Colon (tissue), 2 donors: Measurements from ENCODE around the gene ANGPTL2.

Experiments
- FAIRE-seq: peaks from 2 replicates; lab custom pipeline; 2012; peaks lifted over from hg19 to GRCh38; lab: Jason Lieb, UNC
- donor health status: control.
- donor health status: control.

The ANGPTL2 gene

DNA sequence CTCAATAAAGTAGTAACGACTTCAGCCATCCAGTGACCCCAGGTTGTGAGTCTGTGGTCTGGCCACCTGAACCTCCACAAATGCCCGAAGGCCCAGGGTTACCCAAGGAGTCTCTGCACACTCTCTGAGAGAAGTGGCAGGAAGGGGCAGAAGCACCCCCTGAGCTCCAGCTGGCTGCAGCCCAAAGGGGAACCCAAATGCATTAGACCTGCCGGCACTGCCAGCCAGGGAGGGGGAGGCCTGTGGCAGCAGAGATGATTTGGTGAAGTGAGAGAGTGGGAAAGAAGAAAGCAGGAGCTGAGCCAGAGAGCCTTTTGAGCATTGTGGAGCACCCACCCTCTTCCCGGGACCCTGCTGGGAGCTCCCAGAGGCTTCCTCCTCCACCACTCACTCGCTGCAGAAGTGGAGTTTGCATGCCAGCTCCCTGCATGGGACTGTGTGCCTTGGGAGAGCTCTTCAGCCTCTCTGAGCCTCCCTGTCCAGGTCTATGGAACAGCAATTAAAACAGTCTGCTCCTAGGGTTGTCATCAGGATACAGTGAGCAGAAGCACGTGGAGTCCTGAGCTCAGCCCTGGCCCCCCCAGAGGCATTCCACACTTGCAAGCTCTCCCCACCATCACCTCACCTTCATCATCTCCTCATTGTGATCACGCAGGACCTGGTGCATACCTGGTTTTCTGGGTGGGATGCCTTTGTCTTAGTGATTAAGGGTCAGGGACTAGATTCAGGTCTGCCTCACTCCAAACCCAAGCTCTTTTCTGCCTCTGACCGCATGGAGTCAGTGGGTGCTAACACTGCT is 13.8 kb upstream of the ANGPTL2 start:
- no peak for FAIRE-seq

- FAIRE-seq: no peak
Measured at GRCh38 chr9:127135056-127135745, 12.8 kb upstream of the ANGPTL2 start.

- FAIRE-seq: no peak
Measured at GRCh38 chr9:127133739-127134167, 11.3 kb upstream of the ANGPTL2 start.

GRCh38 chr9:127132921-127133647 is 10.6 kb upstream of the ANGPTL2 start:
- FAIRE-seq: no peak

DNA sequence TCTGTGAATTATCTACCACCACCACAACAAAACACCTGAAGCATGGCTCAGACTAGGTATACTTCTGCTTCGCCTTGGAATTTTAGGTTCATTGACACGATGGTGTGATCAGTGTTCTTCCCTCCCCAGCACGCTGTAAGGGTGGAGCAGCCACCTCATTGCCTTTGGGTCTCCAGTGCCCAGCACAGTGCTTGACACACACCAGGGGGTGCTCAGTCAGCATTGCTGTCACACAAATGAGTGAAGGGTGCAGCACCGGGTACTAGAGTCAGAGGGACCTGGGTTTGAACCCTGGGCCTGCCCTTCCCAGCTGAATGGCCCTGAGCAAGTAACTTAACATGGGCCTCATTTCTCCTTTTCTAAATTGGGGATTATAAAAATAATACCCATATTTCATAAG is 9.9 kb upstream of the ANGPTL2 start:
- FAIRE-seq: no peak

DNA sequence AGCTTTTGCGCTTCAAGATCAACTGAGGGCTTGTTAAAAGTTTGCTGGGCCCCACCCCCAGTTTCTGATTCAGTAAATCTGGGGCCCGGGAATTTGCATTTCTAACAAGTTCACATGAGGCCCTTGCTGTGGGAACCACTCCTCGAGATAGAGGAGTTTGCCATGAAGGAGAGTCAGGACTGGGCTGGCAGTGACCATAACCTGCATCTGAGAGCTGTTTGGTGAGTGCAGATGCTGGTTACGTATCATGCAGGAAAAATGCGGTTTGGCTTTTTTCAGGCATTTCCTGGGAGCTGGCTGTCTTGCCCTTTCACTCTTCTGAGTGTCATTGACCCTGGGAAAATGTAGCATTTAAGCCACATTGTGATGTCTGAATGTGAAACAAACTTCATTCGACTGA is 9.4 kb upstream of the ANGPTL2 start:
- FAIRE-seq: no peak

DNA sequence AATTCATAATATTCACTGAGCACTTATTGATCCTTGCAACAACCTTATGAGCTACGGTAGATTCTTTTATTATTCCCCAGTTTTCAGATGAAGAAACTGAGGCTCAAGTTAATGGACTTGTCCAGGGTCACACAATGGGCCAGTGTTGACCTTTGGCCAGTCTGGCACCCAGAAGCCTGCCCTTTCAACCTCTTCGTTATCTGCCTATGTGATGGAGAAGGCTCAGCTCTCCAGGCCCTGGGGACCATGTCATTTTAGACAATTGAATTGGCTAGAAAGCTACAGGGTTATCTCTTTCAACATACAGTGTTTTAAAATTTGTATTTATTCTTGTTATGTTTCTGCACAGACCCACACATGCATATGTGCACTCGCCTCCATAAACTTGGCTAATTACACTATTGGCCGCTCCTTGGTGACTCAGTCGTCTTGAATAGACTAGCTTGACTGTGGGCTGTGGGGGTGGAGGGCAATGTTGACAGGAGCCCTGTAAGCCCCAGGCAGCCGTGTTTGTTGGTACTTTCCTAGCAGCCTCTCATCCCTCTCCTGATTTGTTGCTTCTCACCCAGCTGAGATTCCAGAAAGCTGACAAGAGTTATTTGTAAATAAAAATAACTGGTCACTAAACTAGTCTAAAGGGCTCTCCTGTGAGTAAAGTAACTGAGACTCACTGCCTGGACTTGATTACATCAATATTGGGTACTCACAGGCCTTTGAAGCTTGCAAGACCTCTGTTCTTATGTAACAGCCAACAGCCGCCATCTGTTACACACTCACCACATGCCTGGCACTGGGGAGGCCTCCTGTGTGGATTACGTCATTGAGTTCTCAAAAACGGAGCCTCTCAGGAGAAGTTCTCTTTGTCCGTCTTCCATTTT is 8.5 kb upstream of the ANGPTL2 start:
- FAIRE-seq: no peak

- FAIRE-seq: no peak
Measured at GRCh38 chr9:127130235-127130634, 7.8 kb upstream of the ANGPTL2 start.

DNA sequence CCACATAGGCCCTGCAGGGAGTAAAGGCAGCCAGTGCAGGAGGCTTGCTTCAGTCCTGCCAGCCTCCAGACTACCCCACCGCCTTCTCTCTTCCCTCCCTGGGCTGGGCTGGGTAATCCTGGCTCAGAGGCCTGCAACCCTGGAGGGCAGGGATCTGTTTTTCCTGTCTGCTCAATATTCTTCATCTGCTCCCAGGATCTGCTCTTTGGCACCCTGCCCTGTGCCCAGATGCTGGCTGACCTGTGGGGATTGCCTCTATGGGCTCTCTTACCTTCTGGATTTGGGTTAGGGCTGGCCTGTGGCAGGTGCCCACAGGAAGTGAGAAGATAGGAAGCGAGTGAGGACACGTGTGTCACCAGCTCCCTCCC is 7.3 kb upstream of the ANGPTL2 start:
- FAIRE-seq: no peak

- no peak for FAIRE-seq
Measured at GRCh38 chr9:127129073-127129717, 6.8 kb upstream of the ANGPTL2 start.

- FAIRE-seq: no peak
Measured at GRCh38 chr9:127128341-127129072, 6.1 kb upstream of the ANGPTL2 start.

DNA sequence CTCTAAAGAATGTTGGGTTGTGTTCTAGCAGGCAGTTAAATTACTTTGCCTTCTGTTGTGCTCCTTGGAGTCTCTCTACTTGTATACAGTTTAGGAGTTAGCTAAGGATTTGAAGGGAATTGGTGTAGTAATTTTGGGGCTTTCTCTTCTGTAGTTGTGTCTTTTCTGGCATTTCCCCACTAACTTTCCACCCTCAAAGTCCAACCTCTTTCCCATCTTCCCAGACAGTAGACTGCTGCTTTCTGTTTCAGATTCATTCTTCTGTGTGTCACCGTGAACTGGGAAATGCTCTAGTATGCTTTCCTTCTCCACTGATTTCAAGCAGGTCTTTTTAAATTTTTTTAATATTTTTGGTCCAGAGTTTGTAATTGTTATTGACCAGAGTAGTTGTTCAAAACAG is 4.5 kb upstream of the ANGPTL2 start:
- no peak for FAIRE-seq

DNA sequence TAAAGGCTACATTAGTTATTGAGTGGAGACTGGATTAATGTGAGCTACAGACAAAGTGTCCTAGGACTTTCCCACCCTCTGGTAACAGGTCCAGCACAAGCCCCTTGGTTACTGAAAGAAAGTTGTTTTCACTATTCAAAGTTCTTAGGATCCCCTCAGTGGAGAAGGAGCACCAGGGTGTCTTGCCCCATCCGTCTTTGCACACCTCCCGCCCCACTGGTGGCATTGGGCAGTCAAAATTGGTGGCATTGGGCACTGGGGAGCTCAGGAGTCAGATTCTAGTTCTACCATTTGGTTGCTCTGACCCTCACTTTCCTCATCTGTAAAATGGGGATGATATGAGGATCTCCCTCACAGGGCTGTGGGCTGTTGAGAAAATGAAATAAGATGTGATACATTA is 2.4 kb upstream of the ANGPTL2 start:
- FAIRE-seq: no peak

- FAIRE-seq: no peak
Measured at GRCh38 chr9:127124111-127124531, 1.7 kb upstream of the ANGPTL2 start.

- FAIRE-seq: no peak
Measured at GRCh38 chr9:127123064-127123890, 842 bp upstream of the ANGPTL2 start.

DNA sequence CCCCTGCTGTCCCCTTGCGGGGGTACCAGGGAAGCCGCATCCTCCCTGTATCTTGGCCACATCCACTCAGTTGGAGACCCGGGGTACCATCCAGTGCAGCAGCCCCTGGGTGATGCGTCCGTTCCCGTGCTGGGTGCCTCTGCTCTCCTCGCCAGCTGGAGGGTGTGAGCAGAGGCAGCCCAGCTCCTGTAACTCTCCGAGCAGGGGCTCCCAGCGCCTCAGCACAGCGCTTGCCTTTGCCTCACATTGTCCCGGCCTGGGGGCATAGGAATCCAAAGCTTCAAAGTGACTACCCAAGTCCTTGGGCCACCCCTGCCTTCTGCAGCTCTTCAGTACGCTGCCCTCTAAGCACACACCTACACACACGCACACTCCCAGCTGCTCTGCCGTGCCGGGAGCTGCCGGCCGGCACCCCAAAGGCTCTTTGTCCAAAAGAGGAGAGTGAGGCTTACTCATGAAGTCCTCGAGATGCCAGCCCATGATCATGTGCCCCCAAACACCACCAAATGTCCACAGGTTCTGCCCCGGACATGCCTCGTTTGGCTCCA is 733 bp downstream of the ANGPTL2 start:
- FAIRE-seq: no peak

DNA sequence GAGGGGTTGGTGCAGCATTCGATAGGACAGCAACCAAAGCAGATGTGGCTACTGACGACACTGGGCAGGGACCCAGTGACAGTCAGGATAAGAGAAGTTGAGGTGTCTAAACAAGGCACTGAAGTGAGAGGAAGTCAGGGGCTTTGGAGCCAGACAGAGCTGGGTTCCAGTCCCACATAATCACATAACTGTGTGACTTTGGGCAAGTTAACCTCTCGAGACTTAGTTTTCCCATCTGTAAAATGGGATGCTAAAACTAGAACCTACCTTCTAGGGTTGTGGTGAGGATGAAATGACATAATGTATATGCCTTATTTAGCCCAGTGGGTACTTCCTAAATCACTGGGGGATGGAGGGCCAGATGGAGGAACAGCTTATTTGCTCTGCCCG is 3.1 kb downstream of the ANGPTL2 start:
- FAIRE-seq: no peak

DNA sequence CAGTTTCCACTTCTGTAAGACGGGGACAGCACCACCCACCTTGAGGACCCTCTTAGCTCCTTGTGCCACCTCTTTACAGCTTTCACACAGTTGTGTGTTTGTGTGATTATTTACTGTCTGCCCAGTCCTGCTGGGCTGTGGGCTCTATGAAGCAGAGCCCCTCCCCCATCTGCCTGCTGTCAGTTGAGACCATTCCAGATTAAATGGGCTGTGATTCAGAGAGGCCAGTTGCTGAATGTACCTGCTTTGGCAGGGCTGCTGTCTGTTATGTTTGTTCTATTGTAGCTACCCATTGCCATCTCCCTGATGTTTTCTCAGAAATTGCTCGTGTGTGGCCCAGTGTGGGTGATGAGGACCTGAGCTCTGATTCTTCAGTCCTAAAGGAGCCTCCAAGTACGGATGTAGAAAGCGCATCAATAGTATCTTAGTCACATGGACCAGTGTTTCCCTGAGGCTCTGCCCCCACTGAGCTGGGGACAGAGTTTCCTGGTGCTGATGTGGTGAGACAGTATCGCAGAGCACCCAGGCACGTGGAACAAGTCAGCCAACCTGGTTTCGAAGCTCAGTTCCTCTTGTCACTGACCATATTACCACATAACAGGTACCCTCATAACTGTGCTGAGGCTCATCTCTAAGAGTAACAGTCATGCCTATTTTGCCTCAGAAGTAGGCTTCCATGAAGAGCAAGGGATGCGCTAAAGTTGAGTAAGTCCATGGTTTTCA is 3.7 kb downstream of the ANGPTL2 start:
- FAIRE-seq: no peak

DNA sequence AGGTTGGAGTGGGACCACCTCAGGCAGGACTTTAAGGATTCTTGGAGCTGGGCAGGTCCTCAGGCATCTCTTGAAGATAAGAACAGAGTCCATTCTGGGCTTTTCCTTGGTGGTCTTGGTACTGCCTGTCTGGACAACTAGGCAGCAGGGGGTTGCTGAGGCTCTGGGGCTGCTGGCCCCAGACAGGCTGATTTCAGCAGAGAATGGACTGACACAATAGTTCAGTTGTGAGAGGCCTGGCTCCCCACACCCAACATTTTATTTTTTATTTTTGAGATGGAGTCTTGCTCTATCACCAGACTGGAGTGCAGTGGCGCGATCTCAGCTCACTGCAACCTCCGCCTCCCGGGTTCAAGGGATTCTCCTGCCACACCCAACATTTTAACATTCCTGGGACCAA is 4.6 kb downstream of the ANGPTL2 start:
- FAIRE-seq: no peak
